NCI-H446 treated with DMSO at 0.1 percent for 48 hours (cell line): ENCODE data around the gene CASZ1.

Experiments
- DNase-seq: peaks from one replicate; lab custom pipeline; 2025; lab: John Stamatoyannopoulos, UW

Gene CASZ1

GRCh38 chr1:10623686-10624145 is 172.7 kb downstream of the CASZ1 start:
- no peak for DNase-seq

GRCh38 chr1:10622910-10623685 is 173.3 kb downstream of the CASZ1 start:
- no peak for DNase-seq

GRCh38 chr1:10621906-10622305 is 174.5 kb downstream of the CASZ1 start:
- DNase-seq: no peak

GRCh38 chr1:10620776-10621175 is 175.7 kb downstream of the CASZ1 start:
- DNase-seq: no peak

GRCh38 chr1:10617931-10618885 is 178.2 kb downstream of the CASZ1 start:
- no peak for DNase-seq

- no peak for DNase-seq
These were observed 179.1 kb downstream of the CASZ1 start for GRCh38 chr1:10617318-10617717.

GRCh38 chr1:10616696-10617095 is 179.8 kb downstream of the CASZ1 start:
- DNase-seq: no peak

- no peak for DNase-seq
These were observed 180.3 kb downstream of the CASZ1 start for GRCh38 chr1:10615932-10616671.

- DNase-seq: no peak
These were observed 181.1 kb downstream of the CASZ1 start for GRCh38 chr1:10615332-10615731.

GRCh38 chr1:10614377-10615225 is 181.8 kb downstream of the CASZ1 start:
- no peak for DNase-seq

GRCh38 chr1:10613861-10614260 is 182.6 kb downstream of the CASZ1 start:
- no peak for DNase-seq

- no peak for DNase-seq
These were observed 183.1 kb downstream of the CASZ1 start for GRCh38 chr1:10613340-10613739.

- no peak for DNase-seq
These were observed 183.8 kb downstream of the CASZ1 start for GRCh38 chr1:10612436-10613160.

- DNase-seq: no peak
These were observed 185.4 kb downstream of the CASZ1 start for GRCh38 chr1:10610901-10611600.

GRCh38 chr1:10608690-10609089 is 187.8 kb downstream of the CASZ1 start:
- DNase-seq: no peak

- DNase-seq: no peak
These were observed 189.2 kb downstream of the CASZ1 start for GRCh38 chr1:10607228-10607627.

GRCh38 chr1:10606064-10606463 is 190.4 kb downstream of the CASZ1 start:
- no peak for DNase-seq

GRCh38 chr1:10604966-10605365 is 191.5 kb downstream of the CASZ1 start:
- no peak for DNase-seq

- no peak for DNase-seq
These were observed 193.5 kb downstream of the CASZ1 start for GRCh38 chr1:10602936-10603335.
